Neural progenitor cell (in vitro differentiated cells): Measurements from ENCODE around the gene FNIP2. TPM values are rescaled to one million over a fixed set of nuclear protein-coding genes. Genes with fewer than 3 reads are reported as not detected.

Source experiments
- DNase-seq: peaks from one replicate; pipeline ENCODE4 v3.0.0-alpha.2; 2016; ENCODE audit warnings: low spot score
- H2AFZ ChIP-seq: fragments of 200-600 bp; sonication (generic); replicated peaks from 2 replicates; pipeline ENCODE4 v1.6.1; 2016; ENCODE audit warnings: antibody characterized with exemption
- H3F3A ChIP-seq: fragments of 200-600 bp; sonication (generic); 2 replicates; pipeline ENCODE4 v1.6.1; 2016; ENCODE audit warnings: antibody characterized with exemption, low read depth
- H3K27ac ChIP-seq: fragments of 200-600 bp; sonication (generic); 2 replicates; pipeline ENCODE4 v1.5.1; 2016; ENCODE audit warnings: mild to moderate bottlenecking
- H3K27me3 ChIP-seq: fragments of 200-600 bp; sonication (generic); 2 replicates; pipeline ENCODE4 v1.6.1; 2016; ENCODE audit warnings: mild to moderate bottlenecking, moderate library complexity
- H3K36me3 ChIP-seq: fragments of 200-600 bp; sonication (generic); 2 replicates; pipeline ENCODE4 v1.5.1; 2016
- H3K4me1 ChIP-seq: fragments of 200-600 bp; sonication (generic); 2 replicates; pipeline ENCODE4 v1.6.1; 2016; ENCODE audit warnings: mixed run types
- H3K4me2 ChIP-seq: fragments of 200-600 bp; sonication (generic); 2 replicates; pipeline ENCODE4 v1.6.1; 2016
- H3K4me3 ChIP-seq: fragments of 200-600 bp; sonication (generic); 2 replicates; pipeline ENCODE4 v1.5.1; 2016
- H3K79me2 ChIP-seq: fragments of 200-600 bp; sonication (generic); 2 replicates; pipeline ENCODE4 v1.6.1; 2016; ENCODE audit warnings: low read depth
- H3K9ac ChIP-seq: fragments of 200-600 bp; sonication (generic); 2 replicates; pipeline ENCODE4 v1.6.1; 2016
- H3K9me3 ChIP-seq: fragments of 200-600 bp; sonication (generic); 2 replicates; pipeline ENCODE4 v1.5.1; 2016; ENCODE audit warnings: low read depth
- H4K20me1 ChIP-seq: fragments of 200-600 bp; sonication (generic); 2 replicates; pipeline ENCODE4 v1.6.1; 2016; ENCODE audit warnings: low read depth
- H3K27ac Mint-ChIP-seq: 3 replicates; pipeline ENCODE4 v1.8.0; 2021; ENCODE audit warnings: mixed read lengths
- H3K27me3 Mint-ChIP-seq: 2 replicates; pipeline ENCODE4 v1.8.0; 2022; ENCODE audit warnings: low read depth, mild to moderate bottlenecking, inconsistent platforms, moderate library complexity, mixed read lengths; ENCODE audit not compliant: insufficient read depth
- H3K36me3 Mint-ChIP-seq: 3 replicates; pipeline ENCODE4 v1.8.0; 2021; ENCODE audit warnings: mixed read lengths
- H3K4me1 Mint-ChIP-seq: 3 replicates; pipeline ENCODE4 v1.8.0; 2021; ENCODE audit warnings: mixed read lengths
- H3K4me3 Mint-ChIP-seq: 3 replicates; pipeline ENCODE4 v1.8.0; 2021; ENCODE audit warnings: mild to moderate bottlenecking, moderate library complexity, mixed read lengths
- H3K9me3 Mint-ChIP-seq: 3 replicates; pipeline ENCODE4 v1.8.0; 2020; ENCODE audit warnings: mixed read lengths
- CTCF ChIP-seq: fragments of 200-600 bp; sonication (generic); IDR thresholded peaks from 2 replicates; pipeline ENCODE4 v1.5.1; 2017; ENCODE audit warnings: antibody characterized with exemption, mild to moderate bottlenecking
- EZH2 ChIP-seq: fragments of 200-600 bp; sonication (generic); IDR thresholded peaks from 2 replicates; pipeline ENCODE4 v1.6.1; 2017; ENCODE audit warnings: antibody characterized with exemption, mild to moderate bottlenecking, moderate library complexity
- EZH2phosphoT487 ChIP-seq: fragments of 200-600 bp; sonication (generic); IDR thresholded peaks from 2 replicates; pipeline ENCODE4 v1.6.1; 2017; ENCODE audit warnings: antibody characterized with exemption
- total RNA-seq: library from RNA; depleted of rRNA; stranded (reverse); fragments of >200 nt; gene quantifications from 2 replicates; pipeline ENCODE4 v1.2.3, GENCODE V29; 2015; ENCODE audit warnings: low replicate concordance

Gene FNIP2
- total RNA-seq, 1 donor from 2014 or later, result 10.5 TPM

DNA sequence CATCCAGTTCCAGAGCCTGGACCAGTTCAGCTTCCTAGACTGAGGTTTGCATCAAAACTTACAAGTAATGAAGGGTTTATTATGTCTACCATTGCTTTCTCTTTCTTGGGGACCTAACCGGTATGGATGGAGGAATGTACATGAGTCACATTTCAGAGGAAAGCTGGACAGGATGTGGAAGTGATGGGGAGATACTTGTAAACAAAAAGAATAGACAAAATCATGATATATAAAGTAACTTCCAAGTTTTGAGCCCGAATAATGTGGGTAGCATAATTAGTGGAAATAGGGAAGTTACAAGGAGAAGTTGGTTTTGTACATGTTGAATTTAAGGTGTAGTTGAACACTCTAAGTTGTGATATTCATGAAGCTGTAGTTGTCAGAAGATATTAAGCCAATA, 15.0 kb downstream of the FNIP2 start:
- Histone ChIP-seq H3K4me3 (no peak overlapping the region), H3K4me1 (peaks cover 22% of the 10 kb centered on the region), H3K27ac (no peak overlapping the region), H3K4me2 (no peak overlapping the region), H3K79me2 (peaks cover 12% of the 10 kb centered on the region), H3K27me3 (no peaks in the 10 kb centered on the region), H4K20me1 (no peaks in the 10 kb centered on the region), H3F3A (peaks cover 12% of the 10 kb centered on the region), H3K9ac (no peak overlapping the region), H3K36me3 (no peaks in the 10 kb centered on the region), H2AFZ (no peak overlapping the region), H3K9me3 (no peaks in the 10 kb centered on the region)
- Mint-ChIP-seq H3K27me3 (peaks cover 2% of the 10 kb centered on the region), H3K27ac (no peak overlapping the region), H3K4me1 (peaks cover 55% of the 10 kb centered on the region), H3K9me3 (no peaks in the 10 kb centered on the region), H3K36me3 (no peaks in the 10 kb centered on the region), H3K4me3 (no peak overlapping the region)
- no peak for TF ChIP-seq CTCF
- TF ChIP-seq EZH2, result no peak
- TF ChIP-seq EZH2phosphoT487, result no peak
- DNase-seq, result no peak

- Histone ChIP-seq H3K27ac (no peak overlapping the region), H3K9ac (no peak overlapping the region), H3K4me2 (no peak overlapping the region), H3K9me3 (no peaks in the 10 kb centered on the region), H3K27me3 (no peaks in the 10 kb centered on the region), H3K4me1 (peaks cover 22% of the 10 kb centered on the region), H3K4me3 (no peak overlapping the region), H3K36me3 (no peaks in the 10 kb centered on the region), H3F3A (peaks cover 12% of the 10 kb centered on the region), H2AFZ (no peak overlapping the region), H3K79me2 (peaks cover 13% of the 10 kb centered on the region), H4K20me1 (no peaks in the 10 kb centered on the region)
- Mint-ChIP-seq H3K27ac (no peak overlapping the region), H3K4me1 (peaks cover 56% of the 10 kb centered on the region), H3K36me3 (peaks cover 3% of the 10 kb centered on the region), H3K9me3 (peaks cover 3% of the 10 kb centered on the region), H3K4me3 (no peak overlapping the region), H3K27me3 (peaks cover 2% of the 10 kb centered on the region)
- DNase-seq, result no peak
- TF ChIP-seq EZH2, result no peak
- no peak for TF ChIP-seq CTCF
- no peak for TF ChIP-seq EZH2phosphoT487
These were observed 16.9 kb downstream of the FNIP2 start for GRCh38 chr4:158785718-158786117.

DNA sequence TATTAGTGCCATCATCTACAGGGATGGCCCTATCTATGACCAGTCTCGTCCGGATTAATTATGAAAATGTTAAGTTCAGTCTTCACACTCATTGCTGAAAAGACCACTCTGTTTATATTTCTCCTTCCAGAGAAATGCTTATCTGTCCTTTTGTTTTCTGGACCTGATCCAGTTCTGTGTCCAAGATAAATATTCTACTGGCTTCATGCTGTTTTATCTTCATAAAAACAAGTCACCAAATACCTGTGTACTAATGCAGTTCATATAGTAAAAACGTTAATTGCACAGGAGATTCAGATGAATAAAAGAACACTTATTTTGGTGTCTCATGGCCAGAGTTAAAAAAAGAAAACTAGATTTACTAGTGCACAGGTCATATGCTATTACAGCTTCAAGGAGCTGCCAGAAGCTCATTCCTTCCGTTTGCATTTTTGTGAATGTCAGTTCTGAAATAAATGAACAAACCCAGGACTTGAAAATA, 17.3 kb downstream of the FNIP2 start:
- Mint-ChIP-seq H3K4me1 (peaks cover 53% of the 10 kb centered on the region), H3K27ac (no peak overlapping the region), H3K36me3 (peaks cover 6% of the 10 kb centered on the region), H3K4me3 (no peak overlapping the region), H3K9me3 (peaks cover 3% of the 10 kb centered on the region), H3K27me3 (peaks cover 2% of the 10 kb centered on the region)
- Histone ChIP-seq H3K9me3 (no peaks in the 10 kb centered on the region), H2AFZ (no peak overlapping the region), H3K79me2 (peaks cover 13% of the 10 kb centered on the region), H3K4me2 (no peak overlapping the region), H3K4me1 (peaks cover 22% of the 10 kb centered on the region), H3K9ac (no peak overlapping the region), H3K4me3 (no peak overlapping the region), H3K36me3 (no peaks in the 10 kb centered on the region), H3F3A (peaks cover 12% of the 10 kb centered on the region), H3K27me3 (no peaks in the 10 kb centered on the region), H4K20me1 (no peaks in the 10 kb centered on the region), H3K27ac (no peak overlapping the region)
- TF ChIP-seq CTCF, result no peak
- no peak for TF ChIP-seq EZH2phosphoT487
- TF ChIP-seq EZH2, result no peak
- DNase-seq, result no peak
